ACC112 (cell line): ENCODE results near the gene RING1.
"Not testable (repeated sequence)": the region's sequence is repeated elsewhere in the genome, so short reads cannot be mapped to it uniquely, and the experiment has no call there.

Source experiments
- H2AFZ ChIP-seq: fragments of 200-600 bp; sonication (generic); one replicate; pipeline ENCODE4 v1.6.0; 2017; ENCODE audit warnings: antibody characterized with exemption, low read length; ENCODE audit not compliant: unreplicated experiment
- H3K27ac ChIP-seq: fragments of 200-600 bp; sonication (generic); 2 replicates; pipeline ENCODE4 v1.5.1; 2014; ENCODE audit warnings: low read depth, mild to moderate bottlenecking, antibody characterized with exemption, low read length, moderate library complexity
- H3K27me3 ChIP-seq: fragments of 200-600 bp; sonication (generic); 2 replicates; pipeline ENCODE4 v1.6.1; 2014; ENCODE audit warnings: mild to moderate bottlenecking, antibody characterized with exemption, low read length, moderate library complexity, mixed read lengths; ENCODE audit not compliant: insufficient read depth
- H3K36me3 ChIP-seq: fragments of 200-600 bp; sonication (generic); 2 replicates; pipeline ENCODE4 v1.6.1; 2016; ENCODE audit warnings: mild to moderate bottlenecking, antibody characterized with exemption, low read length, moderate library complexity, mixed read lengths; ENCODE audit not compliant: insufficient read depth
- H3K4me1 ChIP-seq: fragments of 200-600 bp; sonication (generic); one replicate; pipeline ENCODE4 v1.6.1; 2016; ENCODE audit warnings: low read length, mixed read lengths; ENCODE audit not compliant: insufficient read depth, unreplicated experiment, control insufficient read depth
- H3K4me3 ChIP-seq: fragments of 200-600 bp; sonication (generic); 2 replicates; pipeline ENCODE4 v1.5.1; 2014; ENCODE audit warnings: mild to moderate bottlenecking, low read depth, low read length
- H3K79me2 ChIP-seq: fragments of 200-600 bp; sonication (generic); one replicate; pipeline ENCODE4 v1.6.0; 2016; ENCODE audit warnings: low read length; ENCODE audit not compliant: control insufficient read depth, unreplicated experiment, insufficient read depth

RING1 gene

DNA sequence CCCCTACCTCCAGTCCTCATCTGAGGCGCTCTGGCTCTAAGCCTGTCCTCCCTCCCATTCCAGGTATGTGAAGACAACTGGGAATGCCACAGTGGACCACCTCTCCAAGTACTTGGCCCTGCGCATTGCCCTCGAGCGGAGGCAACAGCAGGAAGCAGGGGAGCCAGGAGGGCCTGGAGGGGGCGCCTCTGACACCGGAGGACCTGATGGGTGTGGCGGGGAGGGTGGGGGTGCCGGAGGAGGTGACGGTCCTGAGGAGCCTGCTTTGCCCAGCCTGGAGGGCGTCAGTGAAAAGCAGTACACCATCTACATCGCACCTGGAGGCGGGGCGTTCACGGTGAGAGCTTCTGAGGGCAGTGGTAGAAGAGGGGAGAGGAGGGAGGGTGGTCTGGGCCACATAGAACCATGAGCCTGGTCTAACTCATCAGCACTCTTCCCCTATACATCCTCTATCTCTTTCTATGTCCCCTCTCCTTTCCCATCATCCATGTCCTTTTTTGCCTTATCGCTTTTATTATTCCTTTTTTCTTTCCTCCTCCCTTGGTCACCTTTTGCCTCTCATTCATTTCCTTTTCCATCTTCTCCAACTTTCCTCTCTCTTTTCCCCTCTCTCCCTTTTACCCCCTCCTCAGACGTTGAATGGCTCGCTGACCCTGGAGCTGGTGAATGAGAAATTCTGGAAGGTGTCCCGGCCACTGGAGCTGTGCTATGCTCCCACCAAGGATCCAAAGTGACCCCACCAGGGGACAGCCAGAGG is 3.5 kb downstream of the RING1 start:
- no peaks in the 10 kb centered on the region for H3K36me3 ChIP-seq
- no peaks in the 10 kb centered on the region for H3K79me2 ChIP-seq
- H3K27ac ChIP-seq, result no peak overlapping the region
- H3K27me3 ChIP-seq, result no peaks in the 10 kb centered on the region
- no peak overlapping the region for H2AFZ ChIP-seq
- peaks cover 16% of the 10 kb centered on the region for H3K4me1 ChIP-seq
- H3K4me3 ChIP-seq, result no peak overlapping the region

GRCh38 chr6:33212857-33213165 is 4.5 kb downstream of the RING1 start:
- Histone ChIP-seq H2AFZ (peak overlapping the region; percentile 2), H3K27ac (no peak overlapping the region), H3K27me3 (no peaks in the 10 kb centered on the region), H3K79me2 (no peaks in the 10 kb centered on the region), H3K36me3 (no peaks in the 10 kb centered on the region), H3K4me1 (peaks cover 10% of the 10 kb centered on the region), H3K4me3 (peak overlapping the region; percentile 74)

DNA sequence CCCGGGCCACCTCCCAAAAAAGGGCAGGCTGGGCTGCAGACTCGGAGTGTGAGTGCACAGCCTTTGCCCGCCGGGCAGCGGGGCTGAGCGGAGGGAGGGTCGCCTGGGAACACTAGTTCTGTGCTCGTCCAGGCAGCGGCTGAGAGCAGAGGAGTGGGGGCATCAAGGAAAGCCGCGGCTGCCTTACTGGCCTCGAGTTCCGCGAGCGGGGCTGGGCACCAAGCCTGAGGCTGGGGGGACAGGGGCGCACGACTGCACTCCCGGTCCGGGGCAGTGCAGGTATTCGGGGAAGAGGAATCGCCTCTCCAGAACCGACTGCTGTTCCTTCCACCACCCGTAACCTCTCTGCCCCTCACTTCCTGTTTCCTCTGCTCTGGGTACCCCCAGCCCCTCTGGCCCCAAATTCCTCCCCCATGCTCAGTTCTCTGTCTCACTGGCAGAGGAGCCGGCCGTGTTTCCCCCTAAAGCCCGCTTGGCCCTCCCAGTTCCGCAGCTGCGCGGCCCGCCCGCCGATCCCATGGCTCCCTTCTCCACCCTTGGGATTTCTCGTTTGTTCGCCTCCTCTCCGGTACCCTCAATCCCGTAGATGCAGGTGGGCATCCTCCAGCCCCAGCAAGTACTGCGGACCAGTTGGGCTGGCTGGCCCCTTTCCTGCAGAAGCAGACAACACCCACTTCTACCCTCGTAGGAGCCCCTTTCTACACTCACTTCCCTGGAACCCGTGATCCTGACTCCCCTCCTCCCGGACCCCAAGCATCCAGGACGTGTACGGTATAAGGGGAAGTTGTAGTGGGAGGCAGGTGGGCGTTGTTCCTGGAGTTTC is 5.1 kb downstream of the RING1 start:
- Histone ChIP-seq H3K4me1 (peaks cover 10% of the 10 kb centered on the region), H3K79me2 (no peaks in the 10 kb centered on the region), H3K27me3 (no peaks in the 10 kb centered on the region), H2AFZ (peak overlapping the region; percentile 2), H3K4me3 (peak overlapping the region; percentile 74), H3K36me3 (no peaks in the 10 kb centered on the region), H3K27ac (no peak overlapping the region)

DNA sequence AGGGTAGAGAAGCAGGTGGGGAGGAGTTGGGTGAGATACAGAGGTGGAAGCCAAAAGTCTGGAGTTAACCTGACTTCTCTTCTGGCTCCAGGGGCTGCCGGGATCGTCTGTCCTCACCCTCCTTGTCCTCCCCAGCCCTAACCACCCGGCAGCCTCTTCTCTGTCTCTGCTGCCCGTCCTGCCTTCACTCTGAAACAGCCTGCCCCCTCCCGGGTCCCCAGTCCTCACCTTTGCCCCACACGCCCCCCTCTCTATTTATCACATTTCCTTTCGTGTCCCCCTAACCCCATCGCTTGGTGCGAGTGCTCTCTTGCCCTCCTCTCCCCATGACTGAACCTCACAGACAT is 5.7 kb downstream of the RING1 start:
- Histone ChIP-seq H2AFZ (peak overlapping the region; percentile 2), H3K79me2 (no peaks in the 10 kb centered on the region), H3K4me1 (peaks cover 10% of the 10 kb centered on the region), H3K4me3 (peak overlapping the region; percentile 74), H3K36me3 (no peaks in the 10 kb centered on the region), H3K27me3 (no peaks in the 10 kb centered on the region), H3K27ac (no peak overlapping the region)

GRCh38 chr6:33215271-33216116 is 7.2 kb downstream of the RING1 start:
- Histone ChIP-seq H3K27ac (no peak overlapping the region), H2AFZ (no peak overlapping the region), H3K4me3 (no peak overlapping the region), H3K36me3 (no peaks in the 10 kb centered on the region), H3K4me1 (peaks cover 10% of the 10 kb centered on the region), H3K27me3 (peaks cover 4% of the 10 kb centered on the region; the same call in 1 of the 2 replicates), H3K79me2 (no peaks in the 10 kb centered on the region)

DNA sequence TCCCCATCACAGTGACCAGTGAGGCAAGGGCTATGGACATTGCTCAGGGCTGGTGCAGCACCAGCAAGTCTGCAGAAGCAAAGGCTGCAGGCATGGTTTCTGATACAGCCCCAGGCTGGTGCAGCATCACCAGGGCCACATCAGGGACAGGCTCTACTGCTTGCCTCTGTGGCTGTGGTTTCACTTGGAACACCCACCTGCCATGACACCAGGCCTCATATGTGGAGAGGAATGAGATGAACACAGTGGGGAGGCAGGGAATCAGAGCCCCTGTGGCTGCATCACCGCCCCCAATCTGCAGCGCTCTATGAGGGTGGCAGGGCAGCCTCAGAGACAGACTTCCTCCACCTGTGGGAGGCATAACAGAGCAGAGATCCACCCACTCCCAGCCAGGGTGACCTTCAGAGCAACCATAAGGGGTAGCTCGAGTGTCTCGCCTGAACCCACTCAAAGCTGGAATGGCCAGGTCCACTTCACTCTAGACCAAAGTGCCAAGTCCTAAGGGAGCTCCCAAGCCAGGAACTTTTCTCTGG is 7.9 kb downstream of the RING1 start:
- no peaks in the 10 kb centered on the region for H3K36me3 ChIP-seq
- H3K27me3 ChIP-seq, result peaks cover 4% of the 10 kb centered on the region
- no peak overlapping the region for H3K4me3 ChIP-seq
- H3K4me1 ChIP-seq, result peaks cover 10% of the 10 kb centered on the region
- no peak overlapping the region for H3K27ac ChIP-seq
- H3K79me2 ChIP-seq, result no peaks in the 10 kb centered on the region
- H2AFZ ChIP-seq, result no peak overlapping the region

GRCh38 chr6:33217246-33217645 is 8.9 kb downstream of the RING1 start:
- Histone ChIP-seq H3K36me3 (no peaks in the 10 kb centered on the region), H3K27me3 (peaks cover 13% of the 10 kb centered on the region), H3K4me3 (no peak overlapping the region), H3K27ac (no peak overlapping the region), H3K79me2 (no peaks in the 10 kb centered on the region), H2AFZ (no peak overlapping the region), H3K4me1 (peaks cover 10% of the 10 kb centered on the region)

GRCh38 chr6:33217681-33218080 is 9.4 kb downstream of the RING1 start:
- Histone ChIP-seq H3K4me3 (no peak overlapping the region), H3K4me1 (peaks cover 6% of the 10 kb centered on the region), H3K27me3 (peaks cover 17% of the 10 kb centered on the region), H3K36me3 (no peaks in the 10 kb centered on the region), H3K79me2 (no peaks in the 10 kb centered on the region), H2AFZ (no peak overlapping the region), H3K27ac (no peak overlapping the region)

GRCh38 chr6:33226503-33227120 is 18.3 kb downstream of the RING1 start:
- H3K27me3 ChIP-seq, result peaks cover 48% of the 10 kb centered on the region
- H3K4me3 ChIP-seq, H3K4me1 ChIP-seq, H3K79me2 ChIP-seq, H3K36me3 ChIP-seq, H2AFZ ChIP-seq, H3K27ac ChIP-seq: not testable (repeated sequence)

DNA sequence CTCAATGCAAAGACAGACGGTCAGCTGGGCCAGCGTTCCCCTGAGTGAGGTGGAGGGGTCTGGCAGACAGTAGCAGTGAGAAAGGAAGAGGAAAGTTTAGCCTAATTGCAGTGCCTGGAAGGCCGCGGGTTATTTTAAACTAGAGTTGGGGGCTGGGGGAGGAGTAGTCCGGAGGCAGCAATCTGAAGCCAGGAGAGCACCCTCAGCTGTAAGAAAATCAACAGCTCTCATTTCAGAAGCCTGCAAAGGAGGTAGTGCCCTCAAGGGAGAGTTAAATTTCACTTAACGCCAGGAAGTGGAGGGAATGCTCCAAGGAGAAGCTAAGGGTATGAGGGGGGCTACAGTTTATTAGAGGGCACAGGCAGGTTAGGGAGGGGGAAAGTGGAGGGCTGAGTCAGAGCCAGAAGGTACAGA is 26.9 kb downstream of the RING1 start:
- Histone ChIP-seq H3K27me3 (peaks cover 50% of the 10 kb centered on the region), H3K4me1 (no peaks in the 10 kb centered on the region), H3K79me2 (no peaks in the 10 kb centered on the region), H3K36me3 (no peaks in the 10 kb centered on the region), H3K4me3 (no peak overlapping the region), H2AFZ (no peak overlapping the region), H3K27ac (no peak overlapping the region)
